HepG2 (cell line): ENCODE results near the gene DYNLL2. TPM values are rescaled to one million over a fixed set of nuclear protein-coding genes. Genes with fewer than 3 reads are reported as not detected.

ENCODE experiments used
- CCAR2 ChIP-seq: fragments of 200-400 bp; formaldehyde crosslinking; optimal IDR thresholded peaks from 2 replicates; pipeline ENCODE3; 2018; ENCODE audit warnings: low read depth, mild to moderate bottlenecking, low read length, moderate library complexity
- EP300 ChIP-seq, 3 experiments: sonication (generic) in 1 of 3; formaldehyde crosslinking in 1 of 3; IDR thresholded peaks; 2 replicates each; pipeline versions ENCODE4 v1.5.1 to v1.6.1; 2011 to 2020; ENCODE audit warnings: low read depth in 2 of 3, low read length in 2 of 3, borderline replicate concordance in 1 of 3, improper control_type of control experiment in 1 of 3, mild to moderate bottlenecking in 1 of 3, missing genetic modification reagents in 1 of 3, moderate library complexity in 1 of 3
- ESRRA ChIP-seq: sonication (generic); formaldehyde crosslinking; IDR thresholded peaks from 2 replicates; pipeline ENCODE4 v1.5.1; 2020; ENCODE audit warnings: mild to moderate bottlenecking, low read depth, missing genetic modification reagents
- HNF1B ChIP-seq: sonication (generic); formaldehyde crosslinking; IDR thresholded peaks from 2 replicates; pipeline ENCODE4 v1.5.1; 2020; ENCODE audit warnings: mild to moderate bottlenecking, moderate library complexity, missing genetic modification reagents
- KDM5B ChIP-seq: sonication (generic); formaldehyde crosslinking; IDR thresholded peaks from 2 replicates; pipeline ENCODE4 v1.4.0; 2020; ENCODE audit warnings: missing genetic modification reagents, mild to moderate bottlenecking, borderline replicate concordance
- KLF12 ChIP-seq: sonication (generic); formaldehyde crosslinking; IDR thresholded peaks from 2 replicates; pipeline ENCODE4 v1.4.0; 2020; ENCODE audit warnings: missing genetic modification reagents, borderline replicate concordance
- LCORL ChIP-seq, 2 experiments: fragments of 450-650 bp in 1 of 2; sonication (generic) in 1 of 2; formaldehyde crosslinking in 1 of 2; IDR thresholded peaks; 2 replicates each; pipeline versions ENCODE4 v1.5.0 to v1.6.1; 2017 to 2020; ENCODE audit warnings: antibody characterized with exemption in 1 of 2, missing genetic modification reagents in 1 of 2
- MAZ ChIP-seq, 2 experiments: sonication (generic) in 1 of 2; formaldehyde crosslinking in 1 of 2; IDR thresholded peaks; 2 replicates each; pipeline versions ENCODE4 v1.5.0 to v1.6.1; 2012 to 2020; ENCODE audit warnings: low read depth in 2 of 2, mild to moderate bottlenecking in 2 of 2, borderline replicate concordance in 1 of 2, improper control_type of control experiment in 1 of 2, low read length in 1 of 2, missing genetic modification reagents in 1 of 2, moderate library complexity in 1 of 2
- PITX1 ChIP-seq: sonication (generic); formaldehyde crosslinking; IDR thresholded peaks from 2 replicates; pipeline ENCODE4 v1.5.1; 2020; ENCODE audit warnings: mild to moderate bottlenecking, missing genetic modification reagents
- SMC3 ChIP-seq: IDR thresholded peaks from 2 replicates; pipeline ENCODE4 v1.6.1; 2011; ENCODE audit warnings: low read length, improper control_type of control experiment
- SOX5 ChIP-seq: IDR thresholded peaks from 2 replicates; pipeline ENCODE4 v1.6.1; 2016; ENCODE audit warnings: borderline replicate concordance
- ZEB1 ChIP-seq: IDR thresholded peaks from 2 replicates; pipeline ENCODE4 v1.6.1; 2012; ENCODE audit warnings: mild to moderate bottlenecking, low read depth, inconsistent platforms; ENCODE audit not compliant: insufficient replicate concordance
- ZIK1 ChIP-seq: sonication (generic); formaldehyde crosslinking; IDR thresholded peaks from 2 replicates; pipeline ENCODE4 v1.5.0; 2020; ENCODE audit warnings: mild to moderate bottlenecking, low read depth, missing genetic modification reagents, borderline replicate concordance
- ZNF205 ChIP-seq: IDR thresholded peaks from 2 replicates; pipeline ENCODE4 v1.6.1; 2018; ENCODE audit warnings: missing biosample characterization, missing genetic modification reagents
- ZNF276 ChIP-seq: sonication (generic); formaldehyde crosslinking; IDR thresholded peaks from 2 replicates; pipeline ENCODE4 v1.4.0; 2020; ENCODE audit warnings: mild to moderate bottlenecking, low read depth, missing genetic modification reagents
- ZNF484 ChIP-seq: sonication (generic); formaldehyde crosslinking; IDR thresholded peaks from 2 replicates; pipeline ENCODE4 v1.5.1; 2020; ENCODE audit warnings: mild to moderate bottlenecking, low read depth, missing genetic modification reagents, borderline replicate concordance
- ZNF644 ChIP-seq: IDR thresholded peaks from 2 replicates; pipeline ENCODE4 v1.6.1; 2016; ENCODE audit warnings: low read depth
- ZNF775 ChIP-seq: sonication (generic); formaldehyde crosslinking; IDR thresholded peaks from 2 replicates; pipeline ENCODE4 v1.4.0; 2020; ENCODE audit warnings: missing genetic modification reagents, mild to moderate bottlenecking, moderate library complexity, borderline replicate concordance
- ZNF782 ChIP-seq: sonication (generic); formaldehyde crosslinking; IDR thresholded peaks from 2 replicates; pipeline ENCODE4 v1.4.0; 2020; ENCODE audit warnings: missing genetic modification reagents, mild to moderate bottlenecking, borderline replicate concordance
- polyA plus RNA-seq, 8 experiments: library from polyadenylated mRNA; depleted of rRNA in 3 of 8; stranded (reverse) in 7 of 8; unstranded in 1 of 8; fragments of >200 nt; fragmentation: Illumina TruSeq in 4 of 8; extraction: Trizol in 4 of 8; gene quantifications; 2 replicates each; pipeline versions ENCODE4 v1.2.1 to v1.2.3, GENCODE V29; 2011 to 2016; ENCODE audit warnings: low read depth in 4 of 8, missing spikeins in 1 of 8, mixed read lengths in 1 of 8; ENCODE audit not compliant: insufficient read depth in 1 of 8
- total RNA-seq, 5 experiments: library from RNA; depleted of rRNA; stranded (reverse); fragments of >200 nt; fragmentation: Illumina TruSeq; extraction: Trizol; gene quantifications; 2 replicates each; pipeline ENCODE4 v1.2.3, GENCODE V29; 2016; ENCODE audit warnings: low read depth in 1 of 5
- TF ChIP-seq, protein P1 (sequence below): sonication (generic); formaldehyde crosslinking; IDR thresholded peaks from 2 replicates; pipeline ENCODE4 v1.4.0; 2020; ENCODE audit warnings: missing genetic modification reagents

The DYNLL2 gene
- total and polyA plus RNA-seq, 2 of the 13 experiments (the other 11 are each of a cell fraction or from before 2014, with no cell fraction given), result 9.5 to 29.0 TPM

- peak; percentile 61 for TF ChIP-seq CCAR2
- TF ChIP-seq ZEB1, result peak; percentile 67
- TF ChIP-seq KDM5B (CRISPR knock-in tag), result no peak
- TF ChIP-seq PITX1 (CRISPR knock-in tag), result peak; percentile 67; the same call in 1 of the 2 replicates
- no peak for TF ChIP-seq KLF12 (CRISPR knock-in tag)
- TF ChIP-seq, protein P1, sequence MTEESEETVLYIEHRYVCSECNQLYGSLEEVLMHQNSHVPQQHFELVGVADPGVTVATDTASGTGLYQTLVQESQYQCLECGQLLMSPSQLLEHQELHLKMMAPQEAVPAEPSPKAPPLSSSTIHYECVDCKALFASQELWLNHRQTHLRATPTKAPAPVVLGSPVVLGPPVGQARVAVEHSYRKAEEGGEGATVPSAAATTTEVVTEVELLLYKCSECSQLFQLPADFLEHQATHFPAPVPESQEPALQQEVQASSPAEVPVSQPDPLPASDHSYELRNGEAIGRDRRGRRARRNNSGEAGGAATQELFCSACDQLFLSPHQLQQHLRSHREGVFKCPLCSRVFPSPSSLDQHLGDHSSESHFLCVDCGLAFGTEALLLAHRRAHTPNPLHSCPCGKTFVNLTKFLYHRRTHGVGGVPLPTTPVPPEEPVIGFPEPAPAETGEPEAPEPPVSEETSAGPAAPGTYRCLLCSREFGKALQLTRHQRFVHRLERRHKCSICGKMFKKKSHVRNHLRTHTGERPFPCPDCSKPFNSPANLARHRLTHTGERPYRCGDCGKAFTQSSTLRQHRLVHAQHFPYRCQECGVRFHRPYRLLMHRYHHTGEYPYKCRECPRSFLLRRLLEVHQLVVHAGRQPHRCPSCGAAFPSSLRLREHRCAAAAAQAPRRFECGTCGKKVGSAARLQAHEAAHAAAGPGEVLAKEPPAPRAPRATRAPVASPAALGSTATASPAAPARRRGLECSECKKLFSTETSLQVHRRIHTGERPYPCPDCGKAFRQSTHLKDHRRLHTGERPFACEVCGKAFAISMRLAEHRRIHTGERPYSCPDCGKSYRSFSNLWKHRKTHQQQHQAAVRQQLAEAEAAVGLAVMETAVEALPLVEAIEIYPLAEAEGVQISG, result peak; percentile 22; the same call in 1 of the 2 replicates
- TF ChIP-seq HNF1B (CRISPR knock-in tag), result peak; percentile 42; the same call in 1 of the 2 replicates
- TF ChIP-seq SOX5 (CRISPR knock-in tag), result peak; percentile 20; the same call in 1 of the 2 replicates
- peak; percentile 24; the same call in 1 of the 2 replicates for TF ChIP-seq SMC3
- TF ChIP-seq ESRRA (CRISPR knock-in tag), result 0 out of 2 replicates have a peak, but pooled peaks have one; percentile 20
- TF ChIP-seq EP300 (IDR thresholded peaks at IDR 0.05; ENCODE audit: low read depth in 2 of 2, low read length in 2 of 2), result peak in 1 of 2 experiments; percentile 26; a peak in 1 of 4 replicates
- peak; percentile 19; the same call in 1 of the 2 replicates for TF ChIP-seq EP300 (CRISPR knock-in tag; IDR thresholded peaks at IDR 0.05; ENCODE audit: borderline replicate concordance)
- peak; percentile 67; the same call in 1 of the 2 replicates for TF ChIP-seq ZNF775 (CRISPR knock-in tag)
- no peak for TF ChIP-seq ZNF276
- TF ChIP-seq MAZ (IDR thresholded peaks at IDR 0.05; ENCODE audit: borderline replicate concordance, low read depth, low read length), result peak; percentile 47; the same call in 1 of the 2 replicates
- no peak for TF ChIP-seq MAZ (CRISPR knock-in tag; IDR thresholded peaks at IDR 0.05; ENCODE audit: low read depth)
- TF ChIP-seq ZNF205, result 0 out of 2 replicates have a peak, but pooled peaks have one; percentile 39
- no peak for TF ChIP-seq ZNF484
- no peak for TF ChIP-seq LCORL (IDR thresholded peaks at IDR 0.05)
- TF ChIP-seq LCORL (CRISPR knock-in tag; IDR thresholded peaks at IDR 0.05), result peak; percentile 53; the same call in 1 of the 2 replicates
- TF ChIP-seq ZIK1 (CRISPR knock-in tag), result no peak
- peak; percentile 81; the same call in 1 of the 2 replicates for TF ChIP-seq ZNF782 (CRISPR knock-in tag)
- peak; percentile 86 for TF ChIP-seq ZNF644
Measured at GRCh38 chr17:58084317-58084981, 1.2 kb downstream of the DYNLL2 start (continued).
